AG04450 (cell line): Measurements from ENCODE around the gene IRF2BP2. TPM values are rescaled to one million over a fixed set of nuclear protein-coding genes. Genes with fewer than 3 reads are reported as not detected.

Experiments
- CTCF ChIA-PET: fragments of 300-600, 350-600 bp; formaldehyde crosslinking; extraction: SDS; loops from one replicate; lab custom pipeline; 2022; ENCODE audit warnings: antibody characterized with exemption, inconsistent platforms; lab: Charles Lee
- POLR2A ChIA-PET: fragments of 350-600 bp; formaldehyde crosslinking; extraction: SDS; loops from one replicate; lab custom pipeline; 2021; ENCODE audit warnings: antibody characterized with exemption, inconsistent platforms; lab: Yijun Ruan, JAX
- DNase-seq: peaks from one replicate; pipeline ENCODE4 v3.0.0-alpha.2; 2011; ENCODE audit warnings: low read depth, low spot score
- H3K27ac ChIP-seq: one replicate; pipeline ENCODE4 v1.5.1; 2012; ENCODE audit warnings: low read depth, low read length, control low read depth
- H3K27me3 ChIP-seq: one replicate; pipeline ENCODE4 v1.6.0; 2012; ENCODE audit warnings: low read length; ENCODE audit not compliant: control insufficient read depth, insufficient read depth
- H3K4me3 ChIP-seq: 2 replicates; pipeline ENCODE4 v1.5.1; 2011; ENCODE audit warnings: mild to moderate bottlenecking, low read depth, low read length, control low read depth
- H3K9me3 ChIP-seq: 2 replicates; pipeline ENCODE4 v1.5.1; 2012; ENCODE audit warnings: low read length; ENCODE audit not compliant: control insufficient read depth, insufficient read depth
- polyA plus RNA-seq: library from polyadenylated mRNA; depleted of rRNA; stranded (reverse); fragments of >200 nt; gene quantifications from 2 replicates; pipeline ENCODE4 v1.2.3, GENCODE V29; 2011
- TF ChIP-seq, protein P1 (sequence below): IDR thresholded peaks from 2 replicates; pipeline ENCODE4 v1.5.1; 2011; ENCODE audit warnings: low read depth, low read length, control low read depth, inconsistent platforms

IRF2BP2 gene
- polyA plus RNA-seq, 1 experiment = 20.3 TPM

DNA sequence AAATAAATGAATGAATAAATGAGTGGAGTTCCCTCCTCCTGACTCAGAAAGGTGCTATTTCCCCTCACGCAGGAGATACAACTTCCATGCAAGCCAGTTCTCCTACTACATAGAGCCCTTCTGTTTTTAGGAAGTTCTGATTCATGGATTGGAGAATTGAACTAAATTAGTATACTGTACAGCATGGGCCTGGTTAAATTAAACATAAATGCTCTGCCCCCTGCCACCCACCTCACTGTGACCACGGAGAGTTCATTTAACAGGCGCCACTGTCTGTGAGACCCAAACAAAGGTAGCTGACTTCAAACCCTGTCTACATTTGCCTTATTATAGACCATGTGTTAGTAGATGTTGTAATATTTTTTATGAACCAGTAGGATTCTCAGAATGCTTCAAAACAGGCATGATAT, 9.1 kb upstream of the IRF2BP2 start:
- Histone ChIP-seq H3K27me3 (no peaks in the 10 kb centered on the region), H3K9me3 (no peaks in the 10 kb centered on the region), H3K27ac (peak overlapping the region; percentile 87), H3K4me3 (no peak overlapping the region)
- TF ChIP-seq, protein P1, sequence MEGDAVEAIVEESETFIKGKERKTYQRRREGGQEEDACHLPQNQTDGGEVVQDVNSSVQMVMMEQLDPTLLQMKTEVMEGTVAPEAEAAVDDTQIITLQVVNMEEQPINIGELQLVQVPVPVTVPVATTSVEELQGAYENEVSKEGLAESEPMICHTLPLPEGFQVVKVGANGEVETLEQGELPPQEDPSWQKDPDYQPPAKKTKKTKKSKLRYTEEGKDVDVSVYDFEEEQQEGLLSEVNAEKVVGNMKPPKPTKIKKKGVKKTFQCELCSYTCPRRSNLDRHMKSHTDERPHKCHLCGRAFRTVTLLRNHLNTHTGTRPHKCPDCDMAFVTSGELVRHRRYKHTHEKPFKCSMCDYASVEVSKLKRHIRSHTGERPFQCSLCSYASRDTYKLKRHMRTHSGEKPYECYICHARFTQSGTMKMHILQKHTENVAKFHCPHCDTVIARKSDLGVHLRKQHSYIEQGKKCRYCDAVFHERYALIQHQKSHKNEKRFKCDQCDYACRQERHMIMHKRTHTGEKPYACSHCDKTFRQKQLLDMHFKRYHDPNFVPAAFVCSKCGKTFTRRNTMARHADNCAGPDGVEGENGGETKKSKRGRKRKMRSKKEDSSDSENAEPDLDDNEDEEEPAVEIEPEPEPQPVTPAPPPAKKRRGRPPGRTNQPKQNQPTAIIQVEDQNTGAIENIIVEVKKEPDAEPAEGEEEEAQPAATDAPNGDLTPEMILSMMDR = no peak
- ChIA-PET POLR2A (no interaction called here), CTCF (no interaction called here)
- no peak for DNase-seq

DNA sequence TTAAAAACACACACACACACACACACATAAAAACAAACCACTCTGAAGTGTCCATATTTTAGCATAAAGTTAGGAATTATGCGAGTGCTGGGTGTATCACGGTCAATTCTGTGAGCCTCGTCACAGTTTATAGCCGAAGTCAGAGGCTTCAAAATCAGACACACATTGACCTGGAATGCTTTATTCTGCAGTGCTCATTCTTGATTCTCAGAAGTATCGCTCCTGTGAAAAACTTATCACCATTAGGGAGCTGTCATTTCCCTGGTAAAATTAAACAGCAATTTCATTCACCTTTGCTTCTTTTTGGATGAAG, 8.7 kb upstream of the IRF2BP2 start:
- ChIA-PET CTCF (no interaction called here), POLR2A (interaction anchor here (0.7 kb wide), 1 partner anchor 39 kb away, joined by 4 read pairs; no protein-coding TSS in a partner anchor)
- TF ChIP-seq, protein P1 = no peak
- no peak for DNase-seq
- H3K27ac ChIP-seq = peak overlapping the region; percentile 87
- H3K4me3 ChIP-seq = no peak overlapping the region
- H3K27me3 ChIP-seq = no peaks in the 10 kb centered on the region
- H3K9me3 ChIP-seq = no peaks in the 10 kb centered on the region

DNA sequence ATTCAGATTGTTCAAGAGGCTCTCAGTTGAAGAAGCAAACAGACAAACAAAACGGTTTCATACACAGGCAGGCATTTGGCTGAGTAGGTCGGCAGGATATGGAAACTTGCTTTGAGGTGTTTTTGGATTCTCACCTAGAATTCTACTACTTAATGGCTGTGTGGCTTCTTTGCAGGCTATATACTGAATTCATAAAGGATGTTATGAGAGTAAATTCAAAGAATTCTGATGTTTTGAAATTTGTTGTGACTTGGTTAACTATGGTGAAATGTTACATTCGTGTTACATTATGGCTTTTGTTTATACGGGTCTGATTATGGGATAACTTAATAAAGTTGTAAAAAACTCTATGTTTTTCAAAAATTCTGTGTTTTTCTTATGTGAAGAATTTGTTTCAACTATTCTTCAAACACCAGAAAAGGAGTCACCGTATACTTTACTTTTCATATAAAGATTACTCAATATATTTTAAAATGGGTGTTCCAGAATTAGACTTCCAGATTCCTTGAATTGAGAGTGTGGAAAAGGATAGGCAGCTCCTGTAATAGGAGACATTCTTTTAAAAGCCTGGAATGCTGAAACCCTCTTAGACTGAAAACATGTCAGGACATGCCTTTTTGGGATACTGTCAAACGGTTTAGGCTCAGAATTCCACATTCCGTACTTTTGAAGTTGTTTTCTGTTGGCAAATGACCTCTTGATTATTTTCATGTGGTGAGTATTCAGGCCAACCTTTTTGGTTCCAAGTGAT, 8.2 kb upstream of the IRF2BP2 start:
- H3K27me3 ChIP-seq = no peaks in the 10 kb centered on the region
- no peaks in the 10 kb centered on the region for H3K9me3 ChIP-seq
- no peak overlapping the region for H3K4me3 ChIP-seq
- POLR2A ChIA-PET = interaction anchor here (0.7 kb wide), 1 partner anchor 40 kb away, joined by 4 read pairs; no protein-coding TSS in a partner anchor
- TF ChIP-seq, protein P1 = no peak
- peak overlapping the region; percentile 87 for H3K27ac ChIP-seq
- DNase-seq = no peak
- CTCF ChIA-PET = no interaction called here

DNA sequence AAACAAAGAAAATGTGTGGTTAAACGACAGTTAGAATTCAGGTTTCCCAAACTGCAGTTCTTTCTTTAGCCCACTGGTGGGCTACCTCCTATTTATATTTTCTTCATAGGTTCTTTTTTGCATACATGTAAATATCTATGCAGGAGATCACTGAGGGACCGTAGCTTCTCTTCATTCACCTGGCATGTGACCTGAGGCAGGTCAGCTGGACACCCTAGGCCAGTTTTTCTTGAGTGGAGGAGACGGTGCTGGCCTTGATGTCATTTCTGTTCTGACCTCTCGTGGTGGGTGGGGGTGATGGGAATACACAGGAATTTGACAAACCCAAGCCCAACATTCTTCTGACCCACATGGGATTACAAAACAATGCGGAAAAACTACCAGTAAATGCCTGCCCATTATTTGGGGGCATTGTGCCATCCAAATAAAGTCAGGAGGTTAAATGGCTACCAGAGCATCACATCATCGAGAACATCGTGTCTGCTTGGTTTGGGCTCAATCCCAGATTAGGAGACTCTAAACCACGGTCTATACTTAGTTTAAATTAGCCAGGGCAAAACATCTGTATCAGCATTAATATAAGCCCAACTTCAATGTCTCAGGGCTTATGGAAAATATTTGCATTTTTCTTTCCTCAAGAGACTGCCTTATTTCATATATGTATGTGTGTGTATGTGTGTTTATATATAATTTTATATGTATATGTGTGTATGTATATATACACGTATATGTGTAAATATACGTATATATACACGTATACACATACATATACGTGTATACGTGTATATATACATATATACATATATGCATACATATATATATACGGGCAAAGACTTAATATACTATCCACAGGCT, 7.4 kb upstream of the IRF2BP2 start:
- TF ChIP-seq, protein P1 = peak; percentile 30; the same call in 1 of the 2 replicates
- peak overlapping the region; percentile 75 for H3K27ac ChIP-seq
- no peaks in the 10 kb centered on the region for H3K9me3 ChIP-seq
- ChIA-PET CTCF (no interaction called here), POLR2A (interaction anchor here (1.0 kb wide), 1 partner anchor 107 kb away, joined by 9 read pairs; no protein-coding TSS in a partner anchor)
- H3K27me3 ChIP-seq = no peaks in the 10 kb centered on the region
- H3K4me3 ChIP-seq = no peak overlapping the region
- no peak for DNase-seq
